Measurements from ENCODE around the gene ARG2. TPM values are rescaled to one million over a fixed set of nuclear protein-coding genes. Genes with fewer than 3 reads are reported as not detected.

Gene ARG2
- total and polyA plus RNA-seq, 9 of the 15 experiments (the other 6 are each of a cell fraction or from before 2014, with no cell fraction given), result 6.2 to 75.0 (median 17.8) TPM

DNA sequence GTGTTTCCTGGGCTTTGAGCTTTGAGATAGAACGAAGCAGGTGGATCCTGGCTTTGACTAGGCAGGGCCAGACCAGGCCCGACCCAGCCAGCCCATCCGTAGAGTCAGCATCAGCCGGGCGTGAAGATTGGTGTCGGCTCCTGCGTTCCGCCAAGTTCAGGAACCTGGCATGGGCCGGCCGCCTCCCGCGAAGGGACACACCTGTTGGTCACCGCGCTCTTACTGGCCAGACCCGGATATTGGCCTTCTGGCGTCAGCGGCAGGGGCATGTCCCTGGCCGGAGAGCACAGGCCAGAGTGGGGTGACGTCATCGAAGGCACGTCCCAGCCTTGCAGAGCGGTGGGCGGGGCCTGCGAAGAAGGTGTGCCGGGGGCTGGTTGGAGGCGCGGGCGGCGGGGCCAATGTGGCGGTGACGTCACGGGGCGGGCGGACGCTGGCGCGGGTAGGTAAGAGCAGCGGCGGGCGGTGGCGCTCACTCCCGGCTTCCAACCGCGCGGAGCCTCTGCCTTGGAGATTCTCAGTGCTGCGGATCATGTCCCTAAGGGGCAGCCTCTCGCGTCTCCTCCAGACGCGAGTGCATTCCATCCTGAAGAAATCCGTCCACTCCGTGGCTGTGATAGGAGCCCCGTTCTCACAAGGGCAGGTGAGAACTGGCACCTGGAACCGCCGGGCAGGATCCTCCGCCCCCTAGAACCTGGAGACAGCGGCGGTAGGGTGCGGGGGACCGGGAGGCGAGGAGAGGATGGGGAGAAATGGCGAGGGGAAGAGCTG, at the start of gene ARG2 (continued):
- TF ChIP-seq HDAC1 (IDR thresholded peaks at IDR 0.05) (0 out of 4 replicates have a peak, but pooled peaks of 1 of the 2 experiments have one; percentile 29), HNRNPK (IDR thresholded peaks at IDR 0.05; ENCODE audit: low read depth, low read length, poor library complexity, severe bottlenecking) (no peak), ZBTB1 (CRISPR knock-in tag; IDR thresholded peaks at IDR 0.05; ENCODE audit: borderline replicate concordance, low read depth) (no peak), MEF2A (IDR thresholded peaks at IDR 0.05; ENCODE audit: control insufficient read depth, low read depth, low read length) (no peak), KAT2B (IDR thresholded peaks at IDR 0.05; ENCODE audit: low read depth, low read length) (no peak), POU5F1 (IDR thresholded peaks at IDR 0.05; ENCODE audit: borderline replicate concordance, low read depth, low read length, partially characterized antibody) (no peak), NFIC (IDR thresholded peaks at IDR 0.05) (no peak), HDAC8 (tag; IDR thresholded peaks at IDR 0.05) (no peak), ETV1 (tag; conservative IDR thresholded peaks at IDR 0.05; ENCODE audit: low read depth) (no peak), MED1 (CRISPR knock-in tag; IDR thresholded peaks at IDR 0.05; ENCODE audit: borderline replicate concordance) (no peak), ZNF239 (CRISPR knock-in tag; IDR thresholded peaks at IDR 0.05) (no peak), GABPB1 (CRISPR knock-in tag; IDR thresholded peaks at IDR 0.05) (peak; percentile 48; the same call in 1 of the 2 replicates), PHF20 (IDR thresholded peaks at IDR 0.05; ENCODE audit: partially characterized antibody) (no peak)
- TF ChIP-seq, protein P1, sequence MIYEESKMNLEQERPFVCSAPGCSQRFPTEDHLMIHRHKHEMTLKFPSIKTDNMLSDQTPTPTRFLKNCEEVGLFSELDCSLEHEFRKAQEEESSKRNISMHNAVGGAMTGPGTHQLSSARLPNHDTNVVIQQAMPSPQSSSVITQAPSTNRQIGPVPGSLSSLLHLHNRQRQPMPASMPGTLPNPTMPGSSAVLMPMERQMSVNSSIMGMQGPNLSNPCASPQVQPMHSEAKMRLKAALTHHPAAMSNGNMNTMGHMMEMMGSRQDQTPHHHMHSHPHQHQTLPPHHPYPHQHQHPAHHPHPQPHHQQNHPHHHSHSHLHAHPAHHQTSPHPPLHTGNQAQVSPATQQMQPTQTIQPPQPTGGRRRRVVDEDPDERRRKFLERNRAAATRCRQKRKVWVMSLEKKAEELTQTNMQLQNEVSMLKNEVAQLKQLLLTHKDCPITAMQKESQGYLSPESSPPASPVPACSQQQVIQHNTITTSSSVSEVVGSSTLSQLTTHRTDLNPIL (CRISPR knock-in tag; IDR thresholded peaks at IDR 0.05), result no peak; the same call in 1 of the 2 replicates
- TF ChIP-seq, protein P2, sequence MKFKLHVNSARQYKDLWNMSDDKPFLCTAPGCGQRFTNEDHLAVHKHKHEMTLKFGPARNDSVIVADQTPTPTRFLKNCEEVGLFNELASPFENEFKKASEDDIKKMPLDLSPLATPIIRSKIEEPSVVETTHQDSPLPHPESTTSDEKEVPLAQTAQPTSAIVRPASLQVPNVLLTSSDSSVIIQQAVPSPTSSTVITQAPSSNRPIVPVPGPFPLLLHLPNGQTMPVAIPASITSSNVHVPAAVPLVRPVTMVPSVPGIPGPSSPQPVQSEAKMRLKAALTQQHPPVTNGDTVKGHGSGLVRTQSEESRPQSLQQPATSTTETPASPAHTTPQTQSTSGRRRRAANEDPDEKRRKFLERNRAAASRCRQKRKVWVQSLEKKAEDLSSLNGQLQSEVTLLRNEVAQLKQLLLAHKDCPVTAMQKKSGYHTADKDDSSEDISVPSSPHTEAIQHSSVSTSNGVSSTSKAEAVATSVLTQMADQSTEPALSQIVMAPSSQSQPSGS (CRISPR knock-in tag; IDR thresholded peaks at IDR 0.05), result peak; percentile 99
- TF ChIP-seq, protein P3, sequence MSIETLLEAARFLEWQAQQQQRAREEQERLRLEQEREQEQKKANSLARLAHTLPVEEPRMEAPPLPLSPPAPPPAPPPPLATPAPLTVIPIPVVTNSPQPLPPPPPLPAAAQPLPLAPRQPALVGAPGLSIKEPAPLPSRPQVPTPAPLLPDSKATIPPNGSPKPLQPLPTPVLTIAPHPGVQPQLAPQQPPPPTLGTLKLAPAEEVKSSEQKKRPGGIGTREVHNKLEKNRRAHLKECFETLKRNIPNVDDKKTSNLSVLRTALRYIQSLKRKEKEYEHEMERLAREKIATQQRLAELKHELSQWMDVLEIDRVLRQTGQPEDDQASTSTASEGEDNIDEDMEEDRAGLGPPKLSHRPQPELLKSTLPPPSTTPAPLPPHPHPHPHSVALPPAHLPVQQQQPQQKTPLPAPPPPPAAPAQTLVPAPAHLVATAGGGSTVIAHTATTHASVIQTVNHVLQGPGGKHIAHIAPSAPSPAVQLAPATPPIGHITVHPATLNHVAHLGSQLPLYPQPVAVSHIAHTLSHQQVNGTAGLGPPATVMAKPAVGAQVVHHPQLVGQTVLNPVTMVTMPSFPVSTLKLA (conservative IDR thresholded peaks at IDR 0.05), result peak; percentile 79 to 92
- TF ChIP-seq, protein P4, sequence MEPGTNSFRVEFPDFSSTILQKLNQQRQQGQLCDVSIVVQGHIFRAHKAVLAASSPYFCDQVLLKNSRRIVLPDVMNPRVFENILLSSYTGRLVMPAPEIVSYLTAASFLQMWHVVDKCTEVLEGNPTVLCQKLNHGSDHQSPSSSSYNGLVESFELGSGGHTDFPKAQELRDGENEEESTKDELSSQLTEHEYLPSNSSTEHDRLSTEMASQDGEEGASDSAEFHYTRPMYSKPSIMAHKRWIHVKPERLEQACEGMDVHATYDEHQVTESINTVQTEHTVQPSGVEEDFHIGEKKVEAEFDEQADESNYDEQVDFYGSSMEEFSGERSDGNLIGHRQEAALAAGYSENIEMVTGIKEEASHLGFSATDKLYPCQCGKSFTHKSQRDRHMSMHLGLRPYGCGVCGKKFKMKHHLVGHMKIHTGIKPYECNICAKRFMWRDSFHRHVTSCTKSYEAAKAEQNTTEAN (CRISPR knock-in tag; IDR thresholded peaks at IDR 0.05), result no peak
- TF ChIP-seq, protein P5, sequence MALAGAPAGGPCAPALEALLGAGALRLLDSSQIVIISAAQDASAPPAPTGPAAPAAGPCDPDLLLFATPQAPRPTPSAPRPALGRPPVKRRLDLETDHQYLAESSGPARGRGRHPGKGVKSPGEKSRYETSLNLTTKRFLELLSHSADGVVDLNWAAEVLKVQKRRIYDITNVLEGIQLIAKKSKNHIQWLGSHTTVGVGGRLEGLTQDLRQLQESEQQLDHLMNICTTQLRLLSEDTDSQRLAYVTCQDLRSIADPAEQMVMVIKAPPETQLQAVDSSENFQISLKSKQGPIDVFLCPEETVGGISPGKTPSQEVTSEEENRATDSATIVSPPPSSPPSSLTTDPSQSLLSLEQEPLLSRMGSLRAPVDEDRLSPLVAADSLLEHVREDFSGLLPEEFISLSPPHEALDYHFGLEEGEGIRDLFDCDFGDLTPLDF (CRISPR knock-in tag; IDR thresholded peaks at IDR 0.05), result no peak
- TF ChIP-seq, protein P6, sequence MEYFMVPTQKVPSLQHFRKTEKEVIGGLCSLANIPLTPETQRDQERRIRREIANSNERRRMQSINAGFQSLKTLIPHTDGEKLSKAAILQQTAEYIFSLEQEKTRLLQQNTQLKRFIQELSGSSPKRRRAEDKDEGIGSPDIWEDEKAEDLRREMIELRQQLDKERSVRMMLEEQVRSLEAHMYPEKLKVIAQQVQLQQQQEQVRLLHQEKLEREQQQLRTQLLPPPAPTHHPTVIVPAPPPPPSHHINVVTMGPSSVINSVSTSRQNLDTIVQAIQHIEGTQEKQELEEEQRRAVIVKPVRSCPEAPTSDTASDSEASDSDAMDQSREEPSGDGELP (CRISPR knock-in tag; IDR thresholded peaks at IDR 0.05; ENCODE audit: borderline replicate concordance), result peak; percentile 86
